C4-2B (cell line): ENCODE results near the gene IL1R1.

Experiments used
- ZFX ChIP-seq: fragments of 450-650 bp; IDR thresholded peaks from 2 replicates; pipeline ENCODE4 v1.6.1; 2017
- TF ChIP-seq, protein P1 (sequence below): fragments of 450-650 bp; conservative IDR thresholded peaks from 2 replicates; pipeline ENCODE4 v1.5.1; 2017; ENCODE audit warnings: mild to moderate bottlenecking

DNA sequence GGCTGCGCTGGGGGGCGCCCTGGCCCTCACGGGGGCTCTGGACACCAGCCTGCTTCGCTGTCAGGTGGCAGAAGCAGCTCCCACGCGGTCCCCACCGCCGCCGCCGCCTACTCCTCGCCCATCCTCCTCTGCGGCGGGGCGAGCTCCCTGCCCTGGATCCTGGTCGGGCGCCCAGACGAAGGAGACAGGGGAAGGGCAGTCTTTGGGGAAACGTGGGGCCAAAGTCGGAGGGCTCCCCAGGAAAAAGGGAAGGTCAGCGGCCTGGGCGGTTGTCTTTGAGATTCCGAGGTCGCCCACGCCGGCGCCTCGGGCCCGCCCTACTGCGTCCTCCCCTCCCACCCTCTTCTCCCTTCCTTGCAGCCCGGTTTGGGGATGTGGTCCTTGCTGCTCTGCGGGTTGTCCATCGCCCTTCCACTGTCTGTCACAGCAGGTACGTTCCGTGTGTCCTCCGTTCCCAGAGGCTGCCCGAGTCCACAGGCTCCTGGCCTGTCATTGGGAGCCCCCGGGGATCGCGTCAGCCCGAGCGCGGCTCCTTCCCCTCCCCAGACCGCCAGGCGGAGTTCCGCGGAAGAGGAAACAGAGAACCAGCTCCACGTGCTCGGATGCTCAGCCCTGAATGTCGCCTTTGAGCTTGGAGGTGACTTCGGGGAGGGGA is 45.1 kb downstream of the IL1R1 start:
- TF ChIP-seq, protein P1, sequence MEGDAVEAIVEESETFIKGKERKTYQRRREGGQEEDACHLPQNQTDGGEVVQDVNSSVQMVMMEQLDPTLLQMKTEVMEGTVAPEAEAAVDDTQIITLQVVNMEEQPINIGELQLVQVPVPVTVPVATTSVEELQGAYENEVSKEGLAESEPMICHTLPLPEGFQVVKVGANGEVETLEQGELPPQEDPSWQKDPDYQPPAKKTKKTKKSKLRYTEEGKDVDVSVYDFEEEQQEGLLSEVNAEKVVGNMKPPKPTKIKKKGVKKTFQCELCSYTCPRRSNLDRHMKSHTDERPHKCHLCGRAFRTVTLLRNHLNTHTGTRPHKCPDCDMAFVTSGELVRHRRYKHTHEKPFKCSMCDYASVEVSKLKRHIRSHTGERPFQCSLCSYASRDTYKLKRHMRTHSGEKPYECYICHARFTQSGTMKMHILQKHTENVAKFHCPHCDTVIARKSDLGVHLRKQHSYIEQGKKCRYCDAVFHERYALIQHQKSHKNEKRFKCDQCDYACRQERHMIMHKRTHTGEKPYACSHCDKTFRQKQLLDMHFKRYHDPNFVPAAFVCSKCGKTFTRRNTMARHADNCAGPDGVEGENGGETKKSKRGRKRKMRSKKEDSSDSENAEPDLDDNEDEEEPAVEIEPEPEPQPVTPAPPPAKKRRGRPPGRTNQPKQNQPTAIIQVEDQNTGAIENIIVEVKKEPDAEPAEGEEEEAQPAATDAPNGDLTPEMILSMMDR, result no peak
- TF ChIP-seq ZFX, result no peak
